ENCODE measurements around the gene GPR161. TPM values are rescaled to one million over a fixed set of nuclear protein-coding genes. Genes with fewer than 3 reads are reported as not detected.

Gene GPR161
- total RNA-seq, 2 donors from 2014 or later = 10.3 to 11.6 TPM

DNA sequence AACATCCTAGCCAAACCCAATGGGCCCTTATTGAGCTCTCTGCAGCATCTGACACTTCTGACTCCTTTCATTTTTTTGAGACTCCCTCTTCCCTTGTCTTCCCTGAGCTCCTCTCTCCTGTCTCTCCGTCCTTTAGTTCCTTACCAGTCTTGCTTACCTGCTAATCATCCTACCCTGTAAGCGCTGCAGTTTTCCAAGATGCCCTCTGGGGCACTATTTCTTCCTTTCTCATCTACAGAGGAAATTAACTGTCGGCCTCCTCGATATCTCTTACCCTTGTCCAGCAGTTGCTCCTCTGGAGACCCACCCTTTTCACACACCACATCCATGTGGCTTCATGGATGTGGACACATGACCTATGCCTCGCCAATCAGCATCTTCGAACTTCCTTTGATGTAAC, 6.8 kb downstream of the GPR161 start:
- Histone ChIP-seq H3K27ac (no peak overlapping the region), H3K9me3 (no peaks in the 10 kb centered on the region), H3K4me3 (no peak overlapping the region), H3K27me3 (replicated peaks; ENCODE audit: insufficient read depth) (no peaks in the 10 kb centered on the region), H3K36me3 (no peaks in the 10 kb centered on the region), H3K4me1 (ENCODE audit: control insufficient read depth in 1 of 2, low read depth in 2 of 2) (peaks cover 3 to 9% of the 10 kb centered on the region in 2 donors)
- DNase-seq (ENCODE audit: low spot score) = no peak
- TF ChIP-seq, protein P1, sequence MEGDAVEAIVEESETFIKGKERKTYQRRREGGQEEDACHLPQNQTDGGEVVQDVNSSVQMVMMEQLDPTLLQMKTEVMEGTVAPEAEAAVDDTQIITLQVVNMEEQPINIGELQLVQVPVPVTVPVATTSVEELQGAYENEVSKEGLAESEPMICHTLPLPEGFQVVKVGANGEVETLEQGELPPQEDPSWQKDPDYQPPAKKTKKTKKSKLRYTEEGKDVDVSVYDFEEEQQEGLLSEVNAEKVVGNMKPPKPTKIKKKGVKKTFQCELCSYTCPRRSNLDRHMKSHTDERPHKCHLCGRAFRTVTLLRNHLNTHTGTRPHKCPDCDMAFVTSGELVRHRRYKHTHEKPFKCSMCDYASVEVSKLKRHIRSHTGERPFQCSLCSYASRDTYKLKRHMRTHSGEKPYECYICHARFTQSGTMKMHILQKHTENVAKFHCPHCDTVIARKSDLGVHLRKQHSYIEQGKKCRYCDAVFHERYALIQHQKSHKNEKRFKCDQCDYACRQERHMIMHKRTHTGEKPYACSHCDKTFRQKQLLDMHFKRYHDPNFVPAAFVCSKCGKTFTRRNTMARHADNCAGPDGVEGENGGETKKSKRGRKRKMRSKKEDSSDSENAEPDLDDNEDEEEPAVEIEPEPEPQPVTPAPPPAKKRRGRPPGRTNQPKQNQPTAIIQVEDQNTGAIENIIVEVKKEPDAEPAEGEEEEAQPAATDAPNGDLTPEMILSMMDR (IDR thresholded peaks at IDR 0.05) = no peak
- no peak for ATAC-seq (ENCODE audit: insufficient number of reproducible peaks, low FRiP score, low read depth)

DNA sequence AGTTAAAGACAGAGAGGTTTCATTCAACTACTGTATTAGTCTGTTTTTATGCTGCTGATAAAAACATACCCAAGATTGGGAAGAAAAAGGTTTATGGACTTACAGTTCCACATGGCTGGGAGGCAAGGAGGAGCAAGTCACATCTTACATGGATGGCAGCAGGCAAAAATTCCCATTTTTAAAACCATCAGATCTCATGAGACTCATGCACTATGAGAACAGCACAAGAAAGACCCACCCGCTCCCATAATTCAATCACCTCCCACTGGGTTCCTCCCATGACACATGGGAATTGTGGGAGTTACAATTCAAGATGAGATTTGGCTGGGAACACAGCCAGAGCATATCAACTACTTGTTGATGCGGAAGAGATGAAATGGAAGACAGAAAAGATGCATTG, 9.2 kb downstream of the GPR161 start:
- H3K27ac ChIP-seq = no peak overlapping the region
- no peaks in the 10 kb centered on the region for H3K36me3 ChIP-seq
- ATAC-seq (ENCODE audit: insufficient number of reproducible peaks, low FRiP score, low read depth) (no peak), DNase-seq (ENCODE audit: low spot score) (no peak)
- TF ChIP-seq, protein P1 (IDR thresholded peaks at IDR 0.05) = no peak
- H3K27me3 ChIP-seq (replicated peaks; ENCODE audit: insufficient read depth) = no peaks in the 10 kb centered on the region
- H3K4me3 ChIP-seq = no peak overlapping the region
- no peaks in the 10 kb centered on the region for H3K9me3 ChIP-seq
- peaks cover 0 to 7% of the 10 kb centered on the region in 2 donors for H3K4me1 ChIP-seq (ENCODE audit: control insufficient read depth in 1 of 2, low read depth in 2 of 2)

DNA sequence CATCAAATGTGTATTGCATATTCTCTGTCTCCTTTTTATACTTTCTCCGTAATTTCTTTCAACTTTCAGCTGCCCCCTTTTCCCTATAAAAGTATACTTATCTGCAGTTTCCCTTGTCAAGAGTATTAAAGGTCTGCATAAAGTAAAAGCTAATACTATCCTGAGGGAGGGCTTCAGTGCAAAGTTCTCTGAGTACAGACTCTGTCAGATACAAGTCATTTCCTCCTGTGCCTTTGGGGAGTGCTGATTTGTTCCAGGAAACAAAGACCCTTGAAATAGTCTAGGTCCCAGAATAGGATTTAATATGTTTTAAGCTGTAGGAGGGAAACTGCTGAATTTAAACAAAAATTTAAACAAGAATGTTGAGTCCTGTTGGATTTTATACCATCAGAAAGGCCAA, 11.7 kb downstream of the GPR161 start:
- DNase-seq (ENCODE audit: low spot score) (no peak), ATAC-seq (ENCODE audit: insufficient number of reproducible peaks, low FRiP score, low read depth) (no peak)
- H3K4me3 ChIP-seq = no peak overlapping the region
- TF ChIP-seq, protein P1 (IDR thresholded peaks at IDR 0.05) = no peak
- H3K4me1 ChIP-seq (ENCODE audit: control insufficient read depth in 1 of 2, low read depth in 2 of 2) = peaks cover 7 to 27% of the 10 kb centered on the region in 2 donors
- no peaks in the 10 kb centered on the region for H3K9me3 ChIP-seq
- no peaks in the 10 kb centered on the region for H3K27me3 ChIP-seq (replicated peaks; ENCODE audit: insufficient read depth)
- H3K36me3 ChIP-seq = no peaks in the 10 kb centered on the region
- H3K27ac ChIP-seq = no peak overlapping the region

DNA sequence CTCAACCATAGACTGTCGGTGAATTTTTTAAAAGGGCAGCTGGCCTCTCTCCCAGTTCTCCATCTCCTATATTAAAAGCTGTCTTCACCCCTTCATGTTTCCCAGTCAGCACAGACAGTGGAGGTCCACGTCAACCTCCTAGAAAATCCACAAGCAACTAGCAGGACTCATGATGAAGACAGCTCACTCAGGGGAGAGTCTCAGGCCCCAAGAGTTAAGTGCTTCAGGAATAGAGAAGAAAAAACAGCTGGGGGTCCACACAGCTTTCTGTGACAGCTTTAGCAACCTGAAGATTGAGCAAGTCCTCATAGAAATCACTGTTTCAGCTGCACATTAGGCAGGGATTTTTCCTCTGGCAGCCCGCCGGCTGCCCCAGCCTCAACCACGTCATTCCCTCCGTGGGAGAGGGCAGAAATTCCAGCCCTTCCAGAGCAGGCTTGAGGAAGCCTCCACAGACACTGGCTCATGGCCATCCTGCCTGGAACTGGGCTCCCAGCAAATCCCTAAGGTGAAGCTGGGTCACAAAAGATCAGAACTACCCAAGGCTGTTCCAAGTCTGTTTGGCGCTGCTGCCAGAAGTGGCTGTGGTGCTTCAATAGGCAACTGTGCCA, 15.2 kb downstream of the GPR161 start:
- Histone ChIP-seq H3K4me3 (peak overlapping the region; percentile 14), H3K27ac (peak overlapping the region; percentile 60 to 66), H3K4me1 (ENCODE audit: control insufficient read depth in 1 of 2, low read depth in 2 of 2) (peaks cover 7 to 27% of the 10 kb centered on the region in 2 donors), H3K36me3 (no peaks in the 10 kb centered on the region), H3K27me3 (replicated peaks; ENCODE audit: insufficient read depth) (no peaks in the 10 kb centered on the region), H3K9me3 (no peaks in the 10 kb centered on the region)
- ATAC-seq (ENCODE audit: insufficient number of reproducible peaks, low FRiP score, low read depth) (peak; percentile 45), DNase-seq (ENCODE audit: low spot score) (peak; percentile 14)
- TF ChIP-seq, protein P1 (IDR thresholded peaks at IDR 0.05) = no peak

DNA sequence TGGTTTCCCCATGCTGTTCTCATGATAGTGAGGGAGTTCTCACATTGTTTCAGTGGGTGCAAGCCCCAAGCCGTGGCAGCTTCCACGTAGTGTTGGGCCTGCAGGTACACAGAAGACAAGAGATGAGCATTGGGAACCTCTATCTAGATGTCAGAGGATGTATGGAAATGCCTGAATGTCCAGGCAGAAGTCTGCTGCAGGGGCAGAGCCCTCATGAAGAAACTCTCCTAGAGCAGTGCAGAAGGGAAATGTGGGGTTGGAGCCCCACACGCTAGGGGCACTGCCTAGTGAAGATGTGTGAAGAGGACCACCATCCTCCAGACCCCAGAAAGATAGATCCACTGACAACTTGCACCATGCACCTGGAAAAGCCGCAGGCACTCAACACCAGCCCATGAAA, 17.0 kb downstream of the GPR161 start:
- DNase-seq (ENCODE audit: low spot score) (no peak), ATAC-seq (ENCODE audit: insufficient number of reproducible peaks, low FRiP score, low read depth) (no peak)
- no peak overlapping the region for H3K27ac ChIP-seq
- peaks cover 7 to 27% of the 10 kb centered on the region in 2 donors for H3K4me1 ChIP-seq (ENCODE audit: control insufficient read depth in 1 of 2, low read depth in 2 of 2)
- H3K4me3 ChIP-seq = no peak overlapping the region
- no peaks in the 10 kb centered on the region for H3K27me3 ChIP-seq (replicated peaks; ENCODE audit: insufficient read depth)
- TF ChIP-seq, protein P1 (IDR thresholded peaks at IDR 0.05) = no peak
- no peaks in the 10 kb centered on the region for H3K36me3 ChIP-seq
- no peaks in the 10 kb centered on the region for H3K9me3 ChIP-seq
